Lower leg skin (tissue), 4 donors: ENCODE measurements around the gene RSPO4. TPM values are rescaled to one million over a fixed set of nuclear protein-coding genes. Genes with fewer than 3 reads are reported as not detected.

ENCODE experiments used
- DNase-seq, 2 donors: peaks; one replicate each; pipeline ENCODE4 v3.0.0-alpha.2; 2019; ENCODE audit warnings: low spot score in 2 of 2
- H3K4me3 ChIP-seq: fragments of 200-600 bp; sonication (generic); 2 replicates; pipeline ENCODE4 v1.5.1; 2017; ENCODE audit warnings: mild to moderate bottlenecking, low read depth; ENCODE audit not compliant: poor library complexity, severe bottlenecking
- CTCF ChIP-seq, 3 donors: fragments of 450-650 bp; IDR thresholded peaks; one replicate each; pipeline ENCODE4 v1.5.1; 2016; ENCODE audit warnings: antibody characterized with exemption in 3 of 3, mild to moderate bottlenecking in 3 of 3, moderate library complexity in 2 of 3
- POLR2A ChIP-seq, 2 donors: fragments of 450-650 bp; IDR thresholded peaks; one replicate each; pipeline ENCODE4 v1.6.1; 2016 to 2017; ENCODE audit warnings: antibody characterized with exemption in 2 of 2, mild to moderate bottlenecking in 1 of 2, moderate library complexity in 1 of 2
- WGBS, 2 donors: methylation state at CpG; one replicate each; pipeline ENCODE4 v1.1.5; 2018; 5-methylcytosine and 5-hydroxymethylcytosine counted together
- intact Hi-C: fragments of 100-400 bp; cut with DNase I; formaldehyde crosslinking; loops from one replicate; pipeline ENCODE4 v1.15.0; 2023; ENCODE audit warnings: low total_unique reads
- total RNA-seq, 4 donors: library from RNA; depleted of rRNA; stranded (reverse); fragments of >200 nt; gene quantifications; one replicate each; pipeline ENCODE4 v1.1.0, GENCODE V29; 2016

RSPO4 gene
- total RNA-seq, 4 donors from 2014 or later = 0.13 to 0.59 TPM; not detected in 2

DNA sequence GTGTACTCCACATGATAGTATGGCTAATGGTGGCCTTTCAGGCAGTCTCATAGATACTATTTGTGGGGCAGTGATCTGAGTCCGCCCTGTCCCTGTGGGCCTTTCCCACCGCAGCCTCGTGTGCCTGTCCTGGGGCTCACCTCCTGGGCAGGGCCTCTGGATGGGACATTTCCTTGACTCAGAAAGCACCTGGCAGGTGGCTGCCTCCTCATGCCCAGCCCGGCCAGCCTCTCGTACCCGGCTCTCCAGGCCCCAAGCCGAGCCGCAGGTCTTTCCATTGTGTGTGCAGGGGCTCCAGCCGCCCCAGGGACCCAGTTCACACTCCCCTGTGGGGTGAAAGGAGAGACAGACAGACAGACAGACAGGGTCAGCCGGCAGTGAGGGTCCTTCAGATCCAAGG lies 38.3 kb downstream of the RSPO4 start:
- 85 to 90% methylated on average over 10 of the region's 10 CpGs for WGBS, 2 donors
- intact Hi-C loops = no loop called here
- TF ChIP-seq POLR2A (IDR thresholded peaks at IDR 0.05) = no peak
- no peak for TF ChIP-seq CTCF (IDR thresholded peaks at IDR 0.05)
- DNase-seq = no peak
- H3K4me3 ChIP-seq = no peak overlapping the region

GRCh38 chr20:962683-963082 lies 39.4 kb downstream of the RSPO4 start:
- no peak for DNase-seq

DNA sequence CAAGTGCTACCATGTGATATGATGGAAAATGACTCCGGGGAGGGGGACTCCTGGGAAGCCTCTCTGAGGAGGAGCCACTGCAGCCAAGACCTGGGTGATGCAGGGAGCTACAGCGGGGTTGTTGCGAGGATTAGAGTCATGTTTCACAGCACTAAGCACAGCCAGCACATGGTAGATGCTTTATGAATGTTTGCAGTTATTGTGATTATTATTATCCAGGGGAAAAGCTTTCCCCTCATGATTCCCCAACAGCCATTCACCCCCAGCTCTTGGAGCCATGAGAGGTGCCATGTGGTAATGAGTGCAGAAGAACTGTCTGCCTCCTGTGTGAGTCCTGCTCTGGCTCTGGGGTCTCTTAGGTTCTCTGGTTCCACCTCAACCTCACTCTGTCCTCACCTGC lies 39.9 kb downstream of the RSPO4 start:
- intact Hi-C loops = no loop called here
- TF ChIP-seq CTCF (IDR thresholded peaks at IDR 0.05) = no peak
- 71 to 75% methylated on average over 3 of the region's 3 CpGs for whole genome bisulfite sequencing, 2 donors
- H3K4me3 ChIP-seq = no peak overlapping the region
- no peak for DNase-seq

More at GRCh38 chr20:962683-963082, 39.4 kb downstream of the RSPO4 start:
- no peak overlapping the region for H3K4me3 ChIP-seq
- TF ChIP-seq POLR2A (IDR thresholded peaks at IDR 0.05) (no peak), CTCF (IDR thresholded peaks at IDR 0.05) (no peak)
- WGBS, 2 donors = 83 to 92% methylated on average over 8 of the region's 8 CpGs
- intact Hi-C loops = no loop called here

GRCh38 chr20:961768-962167 lies 40.3 kb downstream of the RSPO4 start:
- TF ChIP-seq CTCF (IDR thresholded peaks at IDR 0.05) (no peak), POLR2A (IDR thresholded peaks at IDR 0.05) (no peak)
- H3K4me3 ChIP-seq = no peak overlapping the region
- DNase-seq = no peak
- WGBS, 2 donors = 69 to 74% methylated on average over 2 of the region's 2 CpGs
- intact Hi-C loops = no loop called here

DNA sequence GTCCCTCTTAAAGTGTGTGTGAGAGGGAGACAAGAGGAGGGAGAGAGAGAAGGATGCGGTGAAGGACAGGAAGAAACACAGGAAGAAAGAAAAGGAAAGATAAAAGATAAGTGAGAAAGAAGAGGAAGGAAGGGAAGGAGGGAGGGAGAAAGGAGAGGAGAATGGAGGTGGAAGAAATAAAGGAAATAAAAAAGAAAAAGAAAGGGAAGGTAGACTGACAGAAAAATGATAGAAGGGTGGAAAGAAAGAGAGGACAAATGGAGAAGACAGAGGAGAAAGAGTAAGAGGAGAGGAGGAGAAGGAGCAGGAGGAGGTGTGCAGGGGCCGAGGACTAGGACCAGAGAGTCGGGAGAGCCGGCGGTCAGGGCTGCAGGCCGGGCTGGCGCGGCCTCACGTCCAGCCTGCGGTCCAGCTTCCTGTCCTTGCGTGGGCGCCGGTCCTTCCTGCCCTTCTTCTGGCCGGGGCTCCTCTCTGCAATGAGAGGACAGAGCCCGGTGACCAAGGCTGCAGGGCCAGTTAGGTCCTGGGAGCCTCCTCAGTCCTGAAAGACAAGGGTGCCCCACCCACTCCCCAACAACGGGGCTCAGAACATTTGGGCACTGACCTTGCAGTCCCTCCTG lies 42.0 kb downstream of the RSPO4 start:
- no peak overlapping the region for H3K4me3 ChIP-seq
- no peak for DNase-seq
- intact Hi-C loops = no loop called here
- WGBS, 2 donors = 70 to 86% methylated on average over 15 to 16 of the region's 16 CpGs
- TF ChIP-seq POLR2A (IDR thresholded peaks at IDR 0.05) (no peak), CTCF (IDR thresholded peaks at IDR 0.05) (no peak)
